D721Med (cell line): Measurements from ENCODE around the gene PRAF2.

Experiments used
- DNase-seq: peaks from one replicate; pipeline ENCODE4 v3.0.0; 2011; ENCODE audit warnings: low spot score; ENCODE audit not compliant: insufficient read length
- FAIRE-seq: peaks from 2 replicates; lab custom pipeline; 2011; peaks lifted over from hg19 to GRCh38; lab: Jason Lieb, UNC
- TF ChIP-seq, protein P1 (sequence below): IDR thresholded peaks from 2 replicates; pipeline ENCODE4 v1.5.1; 2012; ENCODE audit warnings: mild to moderate bottlenecking, control low read depth; ENCODE audit not compliant: insufficient read depth; ENCODE audit errors: missing control alignments

Gene PRAF2

GRCh38 chrX:49101629-49101984, 27.8 kb upstream of the PRAF2 start:
- DNase-seq (no peak), FAIRE-seq (no peak)
- TF ChIP-seq, protein P1, sequence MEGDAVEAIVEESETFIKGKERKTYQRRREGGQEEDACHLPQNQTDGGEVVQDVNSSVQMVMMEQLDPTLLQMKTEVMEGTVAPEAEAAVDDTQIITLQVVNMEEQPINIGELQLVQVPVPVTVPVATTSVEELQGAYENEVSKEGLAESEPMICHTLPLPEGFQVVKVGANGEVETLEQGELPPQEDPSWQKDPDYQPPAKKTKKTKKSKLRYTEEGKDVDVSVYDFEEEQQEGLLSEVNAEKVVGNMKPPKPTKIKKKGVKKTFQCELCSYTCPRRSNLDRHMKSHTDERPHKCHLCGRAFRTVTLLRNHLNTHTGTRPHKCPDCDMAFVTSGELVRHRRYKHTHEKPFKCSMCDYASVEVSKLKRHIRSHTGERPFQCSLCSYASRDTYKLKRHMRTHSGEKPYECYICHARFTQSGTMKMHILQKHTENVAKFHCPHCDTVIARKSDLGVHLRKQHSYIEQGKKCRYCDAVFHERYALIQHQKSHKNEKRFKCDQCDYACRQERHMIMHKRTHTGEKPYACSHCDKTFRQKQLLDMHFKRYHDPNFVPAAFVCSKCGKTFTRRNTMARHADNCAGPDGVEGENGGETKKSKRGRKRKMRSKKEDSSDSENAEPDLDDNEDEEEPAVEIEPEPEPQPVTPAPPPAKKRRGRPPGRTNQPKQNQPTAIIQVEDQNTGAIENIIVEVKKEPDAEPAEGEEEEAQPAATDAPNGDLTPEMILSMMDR, result no peak

GRCh38 chrX:49100704-49101628, 27.2 kb upstream of the PRAF2 start:
- DNase-seq (peak; percentile 97), FAIRE-seq (no peak)
- TF ChIP-seq, protein P1, result no peak

DNA sequence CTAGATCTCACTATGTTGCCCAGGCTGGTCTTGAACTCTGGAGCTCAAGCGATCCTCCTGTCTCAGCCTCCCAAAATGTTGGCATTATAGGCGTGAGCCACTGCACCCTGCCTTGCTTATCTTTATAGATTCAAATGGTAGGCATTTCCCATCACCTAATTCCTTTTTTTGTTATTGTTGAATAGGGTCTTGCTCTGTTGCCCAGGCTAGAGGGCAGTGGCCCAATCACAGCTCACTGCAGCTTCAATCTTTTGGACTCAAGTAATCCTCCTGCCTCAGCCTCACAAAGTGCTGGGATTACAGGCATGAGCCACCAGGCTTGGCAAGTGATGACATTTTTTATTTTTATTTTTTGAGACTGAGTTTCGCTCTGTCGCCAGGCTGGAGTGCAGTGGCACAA, 22.6 kb upstream of the PRAF2 start:
- FAIRE-seq (no peak), DNase-seq (no peak)
- TF ChIP-seq, protein P1, result no peak

- FAIRE-seq, result no peak
- TF ChIP-seq, protein P1, result no peak
- no peak for DNase-seq
Observed at GRCh38 chrX:49089553-49089952, 15.8 kb upstream of the PRAF2 start.

- FAIRE-seq (no peak), DNase-seq (no peak)
- TF ChIP-seq, protein P1, result no peak
Observed at GRCh38 chrX:49082271-49082871, 8.6 kb upstream of the PRAF2 start.

- peak; percentile 79 for DNase-seq
- TF ChIP-seq, protein P1, result no peak
- FAIRE-seq, result no peak
Observed at GRCh38 chrX:49079489-49080428, 6.0 kb upstream of the PRAF2 start, which contains the start of gene WDR45. WDR45 (minus strand) TSS chrX:49079887; CDS start chrX:49078095, 1,792 bp downstream.
